GM23338 (cell line): Measurements from ENCODE around the gene ULBP1. TPM values are rescaled to one million over a fixed set of nuclear protein-coding genes. Genes with fewer than 3 reads are reported as not detected.
"Not testable (repeated sequence)": the region's sequence is repeated elsewhere in the genome, so short reads cannot be mapped to it uniquely, and the experiment has no call there.

Experiments used
- ATAC-seq: fragments of 200-7000 bp; cut with Tn5 transposase; 3 replicates; pipeline ENCODE4 v1.9.1; 2020
- DNase-seq: peaks from one replicate; pipeline ENCODE4 v3.0.0-alpha.2; 2015; ENCODE audit warnings: low spot score
- H2AFZ ChIP-seq: fragments of 200-600 bp; sonication (generic); 2 replicates; pipeline ENCODE4 v1.8.0; 2016; ENCODE audit warnings: antibody characterized with exemption, mild to moderate bottlenecking, moderate library complexity
- H3F3A ChIP-seq: fragments of 200-600 bp; sonication (generic); replicated peaks from 2 replicates; pipeline ENCODE4 v1.8.0; 2017; ENCODE audit warnings: antibody characterized with exemption, mixed run types, low read depth
- H3K27ac ChIP-seq: fragments of 200-600 bp; sonication (generic); 2 replicates; pipeline ENCODE4 v1.6.1; 2016; ENCODE audit warnings: low read depth
- H3K27me3 ChIP-seq: fragments of 200-600 bp; sonication (generic); 2 replicates; pipeline ENCODE4 v1.8.0; 2016; ENCODE audit warnings: mild to moderate bottlenecking, mixed run types, moderate library complexity; ENCODE audit not compliant: insufficient read depth
- H3K36me3 ChIP-seq: fragments of 200-600 bp; sonication (generic); 2 replicates; pipeline ENCODE4 v1.8.0; 2016; ENCODE audit warnings: mild to moderate bottlenecking; ENCODE audit not compliant: insufficient read depth
- H3K4me1 ChIP-seq: fragments of 200-600 bp; sonication (generic); 2 replicates; pipeline ENCODE4 v1.8.0; 2016; ENCODE audit warnings: mild to moderate bottlenecking, moderate library complexity; ENCODE audit not compliant: insufficient read depth
- H3K4me2 ChIP-seq: fragments of 200-600 bp; sonication (generic); 2 replicates; pipeline ENCODE4 v1.7.1; 2017; ENCODE audit warnings: mixed run types
- H3K4me3 ChIP-seq: fragments of 200-600 bp; sonication (generic); 2 replicates; pipeline ENCODE4 v1.6.1; 2016; ENCODE audit warnings: mixed run types
- H3K79me2 ChIP-seq: fragments of 200-600 bp; sonication (generic); replicated peaks from 2 replicates; pipeline ENCODE4 v1.8.0; 2017; ENCODE audit warnings: mild to moderate bottlenecking; ENCODE audit not compliant: insufficient read depth
- H3K9me2 ChIP-seq: fragments of 200-600 bp; sonication (generic); 2 replicates; pipeline ENCODE4 v1.8.0; 2017; ENCODE audit not compliant: insufficient read depth
- H4K20me1 ChIP-seq: fragments of 200-600 bp; sonication (generic); replicated peaks from 2 replicates; pipeline ENCODE4 v1.8.0; 2017; ENCODE audit warnings: mild to moderate bottlenecking; ENCODE audit not compliant: insufficient read depth
- H3K27ac Mint-ChIP-seq: 2 replicates; pipeline ENCODE4 v1.8.0; 2020; ENCODE audit warnings: inconsistent platforms, mild to moderate bottlenecking, moderate library complexity, mixed read lengths
- H3K27me3 Mint-ChIP-seq: 3 replicates; pipeline ENCODE4 v1.8.0; 2022; ENCODE audit warnings: low read depth, mild to moderate bottlenecking, moderate library complexity, mixed read lengths, inconsistent platforms; ENCODE audit not compliant: insufficient read depth, poor library complexity
- H3K36me3 Mint-ChIP-seq: 3 replicates; pipeline ENCODE4 v1.8.0; 2021; ENCODE audit warnings: low read depth, mild to moderate bottlenecking, inconsistent platforms, moderate library complexity, mixed read lengths
- H3K4me1 Mint-ChIP-seq: 3 replicates; pipeline ENCODE4 v1.8.0; 2020; ENCODE audit warnings: mild to moderate bottlenecking, inconsistent platforms, mixed read lengths
- H3K4me3 Mint-ChIP-seq: 3 replicates; pipeline ENCODE4 v1.8.0; 2021; ENCODE audit warnings: moderate library complexity, mild to moderate bottlenecking, inconsistent platforms, mixed read lengths
- H3K9me3 Mint-ChIP-seq: 3 replicates; pipeline ENCODE4 v1.8.0; 2020; ENCODE audit warnings: moderate library complexity, mild to moderate bottlenecking, inconsistent platforms, mixed read lengths
- EZH2 ChIP-seq: fragments of 200-600 bp; sonication (generic); IDR thresholded peaks from one replicate; pipeline ENCODE4 v1.8.0; 2017; ENCODE audit warnings: antibody characterized with exemption, mild to moderate bottlenecking, low read depth; ENCODE audit not compliant: unreplicated experiment
- EZH2phosphoT487 ChIP-seq: fragments of 200-600 bp; sonication (generic); IDR thresholded peaks from one replicate; pipeline ENCODE4 v1.8.1; 2018; ENCODE audit warnings: antibody characterized with exemption; ENCODE audit not compliant: unreplicated experiment
- NANOG ChIP-seq: IDR thresholded peaks from 2 replicates; pipeline ENCODE4 v1.6.1; 2016; ENCODE audit warnings: antibody characterized with exemption, borderline replicate concordance
- POLR2AphosphoS5 ChIP-seq: IDR thresholded peaks from 2 replicates; pipeline ENCODE4 v1.6.1; 2016; ENCODE audit warnings: antibody characterized with exemption, low read depth
- REST ChIP-seq: IDR thresholded peaks from one replicate; pipeline ENCODE4 v1.6.1; 2018; ENCODE audit warnings: antibody characterized with exemption; ENCODE audit not compliant: unreplicated experiment
- STAT1 ChIP-seq: IDR thresholded peaks from one replicate; pipeline ENCODE4 v1.6.1; 2016; ENCODE audit warnings: antibody characterized with exemption; ENCODE audit not compliant: unreplicated experiment
- polyA plus RNA-seq: library from polyadenylated mRNA; unstranded; fragments of >200 nt; fragmentation: Nextera tagmentation; extraction: Ambion mirVana; gene quantifications from 2 replicates; pipeline ENCODE4 v1.2.1, GENCODE V29; 2016
- total RNA-seq: library from RNA; depleted of rRNA; stranded (reverse); fragments of >200 nt; shearing (Covaris generic); gene quantifications from 2 replicates; pipeline ENCODE4 v1.2.3, GENCODE V29; 2014
- TF ChIP-seq, protein P1 (sequence below): IDR thresholded peaks from 2 replicates; pipeline ENCODE4 v1.6.1; 2016; ENCODE audit warnings: antibody characterized with exemption

The ULBP1 gene
- total and polyA plus RNA-seq, 2 experiments from 2014 or later = 0.74 to 1.7 TPM

DNA sequence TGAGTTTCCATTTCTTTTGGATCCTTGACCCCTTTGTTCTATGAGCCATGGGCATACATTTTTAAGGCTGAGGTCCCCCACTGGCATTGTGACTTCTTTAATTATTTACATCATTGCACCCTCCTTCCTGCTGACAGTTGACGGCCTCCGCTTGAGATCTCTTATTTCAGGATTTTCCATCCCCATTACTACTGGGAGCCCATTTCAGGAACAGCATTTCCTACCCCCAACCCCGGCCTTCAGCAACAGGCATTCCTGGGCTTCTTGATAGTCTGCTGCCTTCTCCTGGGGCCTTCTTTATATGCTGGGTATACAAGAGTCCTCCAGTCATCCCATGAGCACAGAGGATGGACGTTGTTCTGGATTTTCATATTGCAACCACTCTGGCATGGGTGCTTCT is 3.8 kb downstream of the ULBP1 start:
- Mint-ChIP-seq H3K27ac (no peak overlapping the region), H3K4me3 (no peak overlapping the region), H3K27me3 (peaks cover 72% of the 10 kb centered on the region), H3K9me3 (peaks cover 9% of the 10 kb centered on the region), H3K4me1 (peaks cover 21% of the 10 kb centered on the region), H3K36me3 (no peaks in the 10 kb centered on the region)
- Histone ChIP-seq H2AFZ (no peak overlapping the region), H4K20me1 (no peaks in the 10 kb centered on the region; the same call in 1 of the 2 replicates), H3F3A (no peaks in the 10 kb centered on the region; the same call in 1 of the 2 replicates), H3K79me2 (no peaks in the 10 kb centered on the region), H3K4me3 (no peak overlapping the region), H3K36me3 (no peaks in the 10 kb centered on the region), H3K4me2 (no peak overlapping the region), H3K9me2 (no peaks in the 10 kb centered on the region), H3K27me3 (peaks cover 86% of the 10 kb centered on the region), H3K4me1 (peaks cover 6% of the 10 kb centered on the region; the same call in 1 of the 2 replicates), H3K27ac (no peak overlapping the region)
- DNase-seq = no peak
- no peak for ATAC-seq
- TF ChIP-seq, protein P1, sequence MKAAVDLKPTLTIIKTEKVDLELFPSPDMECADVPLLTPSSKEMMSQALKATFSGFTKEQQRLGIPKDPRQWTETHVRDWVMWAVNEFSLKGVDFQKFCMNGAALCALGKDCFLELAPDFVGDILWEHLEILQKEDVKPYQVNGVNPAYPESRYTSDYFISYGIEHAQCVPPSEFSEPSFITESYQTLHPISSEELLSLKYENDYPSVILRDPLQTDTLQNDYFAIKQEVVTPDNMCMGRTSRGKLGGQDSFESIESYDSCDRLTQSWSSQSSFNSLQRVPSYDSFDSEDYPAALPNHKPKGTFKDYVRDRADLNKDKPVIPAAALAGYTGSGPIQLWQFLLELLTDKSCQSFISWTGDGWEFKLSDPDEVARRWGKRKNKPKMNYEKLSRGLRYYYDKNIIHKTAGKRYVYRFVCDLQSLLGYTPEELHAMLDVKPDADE = no peak
- TF ChIP-seq NANOG (no peak), EZH2 (no peak), POLR2AphosphoS5 (no peak), REST (no peak), STAT1 (no peak), EZH2phosphoT487 (no peak)

- not testable (repeated sequence) for H4K20me1 ChIP-seq, H3K9me3 Mint-ChIP-seq, H3K27ac Mint-ChIP-seq, H2AFZ ChIP-seq, H3K9me2 ChIP-seq, H3K4me2 ChIP-seq, H3K27ac ChIP-seq, H3K4me3 Mint-ChIP-seq, H3K36me3 ChIP-seq, H3K4me1 ChIP-seq, H3K79me2 ChIP-seq, ATAC-seq, H3F3A ChIP-seq, H3K36me3 Mint-ChIP-seq, DNase-seq, H3K4me3 ChIP-seq
- peaks cover 84% of the 10 kb centered on the region for H3K27me3 ChIP-seq
- H3K27me3 Mint-ChIP-seq = peaks cover 67% of the 10 kb centered on the region
- peaks cover 20% of the 10 kb centered on the region for H3K4me1 Mint-ChIP-seq
Measured at GRCh38 chr6:149967999-149968398, 4.3 kb downstream of the ULBP1 start.

DNA sequence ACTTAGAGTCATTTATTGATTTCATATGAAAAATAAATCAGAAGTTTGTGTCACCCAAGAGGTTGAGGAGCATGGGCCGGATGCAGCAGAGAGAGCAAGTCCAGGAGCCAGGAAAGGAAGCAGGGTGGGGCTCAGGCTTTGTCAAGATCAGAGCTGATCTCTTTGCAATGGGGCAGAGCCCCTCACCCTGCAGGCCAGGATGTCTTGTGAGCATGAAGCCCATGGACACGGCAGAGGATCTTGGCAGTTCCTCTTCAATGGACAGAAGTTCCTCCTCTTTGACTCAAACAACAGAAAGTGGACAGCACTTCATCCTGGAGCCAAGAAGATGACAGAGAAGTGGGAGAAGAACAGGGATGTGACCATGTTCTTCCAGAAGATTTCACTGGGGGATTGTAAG is 5.2 kb downstream of the ULBP1 start:
- not testable (repeated sequence) for H3K4me2 ChIP-seq, H3K27ac ChIP-seq, H4K20me1 ChIP-seq, H2AFZ ChIP-seq, H3K4me3 Mint-ChIP-seq, H3F3A ChIP-seq, ATAC-seq, H3K36me3 ChIP-seq, H3K9me2 ChIP-seq, H3K9me3 Mint-ChIP-seq, H3K79me2 ChIP-seq, DNase-seq, H3K4me3 ChIP-seq, H3K4me1 ChIP-seq, H3K27ac Mint-ChIP-seq, H3K36me3 Mint-ChIP-seq
- H3K4me1 Mint-ChIP-seq = peaks cover 16% of the 10 kb centered on the region; the same call in 2 of the 3 replicates
- H3K27me3 ChIP-seq = peaks cover 84% of the 10 kb centered on the region
- H3K27me3 Mint-ChIP-seq = peaks cover 58% of the 10 kb centered on the region
